HG03060 (cell line): Measurements from ENCODE around the gene SLC12A6.
"Not testable (repeated sequence)": the region's sequence is repeated elsewhere in the genome, so short reads cannot be mapped to it uniquely, and the experiment has no call there.

Experiments
- ATAC-seq: cut with Tn5 transposase; IDR thresholded peaks from one replicate; pipeline ENCODE4 v1.9.1; 2021; ENCODE audit warnings: low read depth, moderate number of reproducible peaks; ENCODE audit not compliant: unreplicated experiment

The SLC12A6 gene

GRCh38 chr15:34337557-34338306 is at the start of gene SLC12A6:
SLC12A6 (minus strand) TSS chr15:34337781; CDS start chr15:34336680, 1,101 bp downstream.
- peak; percentile 26 for ATAC-seq

GRCh38 chr15:34381829-34382521 is 44.4 kb upstream of the SLC12A6 start:
- not testable (repeated sequence) for ATAC-seq

GRCh38 chr15:34380491-34380890 is 42.9 kb upstream of the SLC12A6 start:
- not testable (repeated sequence) for ATAC-seq

- ATAC-seq, result no peak
Observed at GRCh38 chr15:34376856-34377255, 39.3 kb upstream of the SLC12A6 start.

DNA sequence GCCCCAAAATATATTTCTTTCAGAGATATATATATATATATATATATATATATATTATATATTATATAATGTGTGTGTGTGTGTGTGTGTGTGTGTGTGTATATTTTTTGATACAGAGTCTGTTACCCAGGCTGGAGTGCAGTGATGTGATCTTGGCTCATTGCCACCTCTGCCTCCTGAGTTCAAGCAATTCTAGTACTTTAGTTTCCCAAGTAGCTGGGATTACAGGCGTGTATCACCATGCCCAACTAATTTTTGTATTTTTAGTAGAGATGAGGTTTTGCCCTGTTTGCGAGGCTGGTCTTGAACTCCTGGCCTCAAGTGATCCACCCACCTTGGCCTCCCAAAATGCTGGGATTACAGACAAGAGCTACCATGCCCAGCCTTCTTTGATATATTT is 38.0 kb upstream of the SLC12A6 start:
- not testable (repeated sequence) for ATAC-seq

DNA sequence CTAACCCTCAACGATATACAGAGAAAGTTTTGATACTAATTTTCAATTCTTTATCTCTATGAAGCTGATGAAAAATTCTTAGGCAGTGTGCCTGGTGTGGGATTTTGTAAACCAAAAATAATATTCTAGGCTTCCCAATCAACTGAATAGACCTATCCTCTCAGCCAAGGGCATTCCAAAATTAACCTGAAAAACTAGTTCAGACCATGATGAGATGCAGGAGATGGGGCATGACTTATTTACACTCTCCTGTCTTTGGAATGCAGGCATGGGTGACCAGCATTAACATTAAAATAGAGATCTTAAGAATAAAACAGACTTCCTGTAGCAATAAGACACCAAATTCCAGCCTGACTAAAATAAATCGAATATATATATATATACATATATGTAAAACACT is 37.2 kb upstream of the SLC12A6 start:
- no peak for ATAC-seq

- no peak for ATAC-seq
Observed at GRCh38 chr15:34373951-34374350, 36.4 kb upstream of the SLC12A6 start.

GRCh38 chr15:34370643-34371042 is 33.1 kb upstream of the SLC12A6 start:
- ATAC-seq, result no peak

- no peak for ATAC-seq
Observed at GRCh38 chr15:34370129-34370528, 32.5 kb upstream of the SLC12A6 start.

DNA sequence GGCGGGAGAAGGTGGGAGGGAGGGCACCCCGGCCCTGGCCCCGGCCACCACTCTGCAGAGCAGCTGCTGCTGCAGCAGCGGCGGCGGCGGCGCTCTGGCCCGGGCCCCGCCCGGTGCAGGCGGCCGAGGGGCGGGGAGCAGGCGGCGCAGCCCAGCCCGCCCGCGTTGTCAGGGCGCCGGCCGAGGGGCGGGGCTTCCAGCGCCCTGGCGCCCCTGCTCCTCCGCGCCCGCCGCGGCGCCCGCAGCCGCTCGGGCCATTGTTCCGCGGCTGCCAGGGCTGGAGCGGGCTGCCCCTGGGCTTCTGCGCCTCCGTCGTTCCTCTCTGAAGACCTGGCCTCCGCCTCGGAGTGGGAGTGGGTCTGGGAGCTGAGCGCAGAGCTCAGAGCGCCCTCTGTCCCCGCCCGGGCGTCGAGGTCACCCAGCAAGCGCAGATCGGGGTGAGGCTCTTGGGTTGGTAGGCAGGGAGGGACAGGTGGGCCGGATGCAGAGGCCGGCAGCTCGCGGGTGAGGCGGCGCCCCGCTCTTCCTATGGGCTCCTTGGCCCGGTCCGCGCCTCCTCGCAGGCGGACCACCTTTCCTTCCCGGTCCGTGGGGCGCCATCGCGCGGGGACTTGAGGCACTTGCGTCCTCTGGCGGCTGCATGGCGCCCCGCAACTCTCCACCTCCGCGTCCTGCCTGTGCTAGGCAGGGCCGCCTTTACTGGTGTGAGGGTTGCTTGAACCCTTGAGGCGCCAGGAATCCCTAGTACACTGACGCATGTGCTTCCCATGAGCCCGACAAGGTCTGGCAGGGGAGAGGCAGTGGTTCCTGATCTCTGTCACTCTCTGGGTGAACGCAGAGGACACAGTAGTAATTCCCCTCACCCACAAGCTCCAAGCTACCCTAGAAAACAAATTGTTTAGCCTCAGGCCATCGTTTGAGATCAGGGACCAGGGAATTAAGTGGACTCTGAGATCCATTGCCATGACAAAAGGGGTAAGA is 29.8 kb upstream of the SLC12A6 start, which contains the start of gene LPCAT4:
Gene LPCAT4 (minus strand): TSS at position 96 of the 981 bp plus-strand sequence. CDS start 96 bp downstream, outside the sequence.
- ATAC-seq, result peak; percentile 34

- no peak for ATAC-seq
Observed at GRCh38 chr15:34366271-34367065, 28.9 kb upstream of the SLC12A6 start.

DNA sequence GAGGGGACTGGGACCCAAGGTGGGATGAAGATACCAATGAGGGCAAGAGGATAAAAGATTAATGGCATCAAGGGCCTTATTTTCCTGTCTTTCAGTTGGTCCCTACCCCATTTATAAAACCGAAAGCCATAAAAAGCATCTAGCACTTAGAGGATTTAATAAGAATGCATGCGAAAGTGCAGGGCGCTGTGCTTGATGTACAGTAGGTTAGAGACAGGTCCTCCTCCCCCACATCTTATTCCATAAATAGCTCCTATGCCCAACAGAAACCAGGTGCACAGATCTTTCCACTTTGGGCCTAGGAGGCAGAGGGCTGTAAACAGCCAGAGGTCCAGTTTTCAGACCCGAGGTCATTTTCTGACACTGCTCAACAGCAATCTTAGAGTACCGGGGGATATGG is 28.3 kb upstream of the SLC12A6 start:
- ATAC-seq, result no peak

- ATAC-seq, result no peak
Observed at GRCh38 chr15:34365091-34365825, 27.7 kb upstream of the SLC12A6 start.

DNA sequence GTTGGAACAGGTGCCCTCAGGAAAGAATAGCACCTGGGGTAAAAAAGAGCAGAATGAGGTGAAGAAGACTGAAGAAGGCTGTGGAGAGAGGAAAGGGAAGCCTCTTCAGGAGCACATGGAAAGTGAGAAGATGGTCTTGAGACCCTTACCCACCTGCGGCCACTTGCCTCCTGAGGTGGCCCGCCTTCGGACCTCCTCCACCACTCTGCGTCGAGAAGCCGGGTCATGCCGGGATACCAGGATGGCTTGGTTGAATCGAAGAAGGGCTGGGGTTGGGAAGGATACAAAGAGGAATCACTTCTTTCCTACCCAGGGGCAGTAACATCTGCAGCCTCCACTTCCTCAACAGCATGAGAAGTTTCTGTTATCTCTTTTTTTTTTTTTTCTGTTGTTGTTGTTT is 26.5 kb upstream of the SLC12A6 start:
- no peak for ATAC-seq

DNA sequence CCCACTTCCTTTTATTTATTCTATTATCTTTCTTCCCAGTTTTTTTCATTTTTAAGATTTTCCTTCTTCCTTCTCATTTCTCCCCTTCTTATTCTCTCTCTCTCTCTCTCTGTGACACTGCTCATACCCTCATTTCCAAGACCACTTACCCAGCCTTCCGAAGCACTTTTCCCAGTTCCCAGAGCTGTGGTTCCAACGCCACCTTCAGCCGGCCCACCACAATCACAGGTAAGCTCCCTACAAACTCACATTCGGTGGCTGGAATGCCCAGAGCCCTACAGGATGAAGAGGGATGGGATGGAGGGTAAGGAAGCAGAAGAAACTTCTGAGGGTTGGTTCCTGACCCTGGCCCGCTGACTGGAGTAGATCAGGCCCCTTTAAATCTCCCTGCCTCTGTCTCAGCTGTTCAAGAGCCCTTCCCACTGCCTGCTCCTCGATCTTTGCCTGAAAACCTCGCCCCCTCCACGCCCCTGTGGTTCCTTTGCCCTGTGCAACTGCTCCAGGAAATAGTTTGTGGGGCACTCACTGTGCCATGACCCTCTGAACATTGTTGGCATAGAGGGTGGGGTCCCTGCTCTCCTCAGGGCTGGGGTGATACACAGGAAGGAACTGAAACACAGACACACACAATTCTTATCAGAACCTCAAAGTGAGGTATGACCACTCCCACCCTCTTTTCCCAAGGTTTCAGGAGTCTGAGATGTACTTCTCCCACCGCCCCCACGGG is 24.6 kb upstream of the SLC12A6 start:
- no peak for ATAC-seq

DNA sequence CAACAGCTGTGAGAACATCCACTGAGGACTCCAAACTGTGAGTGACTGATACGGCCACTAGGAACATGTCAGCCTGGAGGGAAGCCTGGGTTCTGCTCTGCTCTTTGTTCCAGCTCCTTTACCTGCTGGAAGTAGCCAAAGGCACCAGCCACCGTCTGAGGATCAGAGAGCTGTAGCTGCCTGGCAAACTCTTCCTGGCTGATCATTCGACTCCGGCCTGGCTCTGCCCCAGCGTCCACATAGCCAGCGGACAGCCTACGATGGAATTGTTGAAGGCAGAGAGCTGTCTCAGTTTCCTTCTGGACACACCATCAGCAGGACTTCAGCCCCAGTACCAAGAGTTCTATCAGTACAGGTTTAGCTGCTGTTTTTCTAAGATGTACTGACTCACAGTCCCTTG is 23.7 kb upstream of the SLC12A6 start:
- no peak for ATAC-seq

DNA sequence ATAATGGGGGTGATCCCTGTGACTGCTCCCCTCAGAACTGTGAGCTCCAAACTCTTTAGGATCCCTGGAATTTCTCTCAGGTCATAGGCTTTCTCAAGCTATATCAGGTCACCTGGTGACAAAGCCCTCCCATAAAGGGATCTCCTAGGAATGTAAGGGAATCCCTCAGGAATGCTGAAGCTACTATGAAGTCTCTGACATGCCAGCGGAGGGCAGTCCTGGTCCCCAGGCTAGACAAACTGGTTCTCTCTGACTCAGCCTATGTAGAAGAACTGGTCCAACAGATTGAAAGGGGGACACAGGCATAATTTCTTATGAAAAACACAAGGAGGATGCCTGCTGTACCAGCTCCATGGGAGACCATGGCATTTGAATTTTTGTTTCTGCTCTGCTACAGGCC is 22.7 kb upstream of the SLC12A6 start:
- no peak for ATAC-seq

DNA sequence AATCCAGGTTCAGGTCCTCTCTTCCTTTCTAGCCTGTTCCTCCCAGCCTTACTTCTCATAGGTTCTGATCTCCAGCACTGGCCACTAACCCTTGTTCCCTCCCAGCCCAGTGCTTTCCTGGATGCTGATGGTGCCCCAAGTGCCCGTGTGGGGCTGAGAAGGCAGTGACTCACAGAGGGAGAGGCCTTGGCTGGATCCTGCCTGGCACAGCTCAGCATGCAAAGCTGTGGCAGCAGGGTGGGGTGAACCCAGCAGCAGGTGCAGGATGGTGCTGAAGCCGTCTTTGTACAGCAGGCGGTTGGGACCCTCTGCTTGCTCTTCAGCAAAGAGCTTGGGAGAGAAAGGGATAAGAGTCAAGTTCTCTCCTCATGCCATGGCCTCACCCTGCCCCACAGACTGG is 21.8 kb upstream of the SLC12A6 start:
- no peak for ATAC-seq

DNA sequence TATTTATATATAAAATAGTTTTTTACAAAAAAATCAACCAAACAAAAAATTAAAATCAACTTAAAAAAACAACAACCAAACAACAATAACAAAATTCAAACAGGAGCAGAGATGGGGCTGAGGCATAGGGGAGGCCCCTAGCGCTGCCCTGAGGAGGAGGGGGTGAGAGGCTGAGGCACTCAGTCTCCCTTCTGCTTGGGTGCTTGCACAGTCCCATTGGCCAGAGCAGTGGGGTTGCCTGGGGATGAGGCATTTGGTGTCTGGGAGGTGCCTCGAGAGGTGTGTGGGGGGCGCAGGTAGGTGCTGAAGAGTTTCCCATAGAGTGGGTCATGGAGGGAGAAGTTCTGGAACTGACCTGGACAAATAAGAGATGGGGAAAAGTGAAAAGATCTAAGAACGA is 21.4 kb upstream of the SLC12A6 start:
- ATAC-seq, result no peak
